Breast epithelium (tissue), 4 donors: Measurements from ENCODE around the gene MAPRE3. TPM values are rescaled to one million over a fixed set of nuclear protein-coding genes. Genes with fewer than 3 reads are reported as not detected.

ENCODE experiments used
- DNase-seq, 2 donors: peaks; one replicate each; pipeline ENCODE4 v3.0.0-alpha.2; 2019; ENCODE audit warnings: low spot score in 2 of 2
- H3K27ac ChIP-seq, 2 donors: fragments of 200-600 bp; sonication (generic) in 1 of 2; one replicate each; pipeline ENCODE4 v1.5.1; 2016 to 2019; ENCODE audit warnings: mild to moderate bottlenecking in 1 of 2
- H3K27me3 ChIP-seq, 2 donors: fragments of 200-600 bp; sonication (generic) in 1 of 2; one replicate each; pipeline versions ENCODE4 v1.5.1 to v1.6.0; 2017 to 2019; ENCODE audit warnings: control low read depth in 1 of 2, mild to moderate bottlenecking in 1 of 2
- H3K36me3 ChIP-seq: fragments of 200-600 bp; one replicate; pipeline ENCODE4 v1.5.1; 2019
- H3K4me1 ChIP-seq, 2 donors: fragments of 200-600 bp; sonication (generic); one replicate each; pipeline ENCODE4 v1.5.1; 2016 to 2019; ENCODE audit warnings: control low read depth in 1 of 2
- H3K4me3 ChIP-seq, 3 donors: fragments of 200-600 bp; sonication (generic); 1 replicate in 2 of 3; 2 replicates in 1 of 3; pipeline ENCODE4 v1.5.1; 2016 to 2019; ENCODE audit warnings: mild to moderate bottlenecking in 3 of 3, moderate library complexity in 2 of 3
- H3K9me3 ChIP-seq, 2 donors: fragments of 200-600 bp; sonication (generic) in 1 of 2; one replicate each; pipeline ENCODE4 v1.5.1; 2016 to 2019; ENCODE audit warnings: control low read depth in 1 of 2
- POLR2A ChIP-seq: fragments of 450-650 bp; IDR thresholded peaks from one replicate; pipeline ENCODE4 v1.6.1; 2016; ENCODE audit warnings: antibody characterized with exemption, mild to moderate bottlenecking, moderate library complexity
- POLR2AphosphoS5 ChIP-seq, 3 donors: sonication (generic); formaldehyde crosslinking; IDR thresholded peaks; one replicate each; pipeline ENCODE4 v1.6.1; 2017; ENCODE audit warnings: antibody characterized with exemption in 3 of 3
- intact Hi-C: fragments of 100-400 bp; cut with DNase I; formaldehyde crosslinking; loops from one replicate; pipeline ENCODE4 v1.15.1; 2023; ENCODE audit warnings: low total_unique reads
- total RNA-seq, 3 donors: library from RNA; depleted of rRNA; stranded (reverse); fragments of >200 nt; gene quantifications; one replicate each; pipeline ENCODE4 v1.1.0, GENCODE V29; 2016
- TF ChIP-seq, protein P1 (sequence below), 3 donors: fragments of 450-650 bp; IDR thresholded peaks; one replicate each; pipeline ENCODE4 v1.5.1; 2016 to 2017; ENCODE audit warnings: antibody characterized with exemption in 3 of 3, mild to moderate bottlenecking in 3 of 3, moderate library complexity in 3 of 3

The MAPRE3 gene
- total RNA-seq, 3 donors from 2014 or later = 10.6 to 21.3 (median 19.9) TPM

DNA sequence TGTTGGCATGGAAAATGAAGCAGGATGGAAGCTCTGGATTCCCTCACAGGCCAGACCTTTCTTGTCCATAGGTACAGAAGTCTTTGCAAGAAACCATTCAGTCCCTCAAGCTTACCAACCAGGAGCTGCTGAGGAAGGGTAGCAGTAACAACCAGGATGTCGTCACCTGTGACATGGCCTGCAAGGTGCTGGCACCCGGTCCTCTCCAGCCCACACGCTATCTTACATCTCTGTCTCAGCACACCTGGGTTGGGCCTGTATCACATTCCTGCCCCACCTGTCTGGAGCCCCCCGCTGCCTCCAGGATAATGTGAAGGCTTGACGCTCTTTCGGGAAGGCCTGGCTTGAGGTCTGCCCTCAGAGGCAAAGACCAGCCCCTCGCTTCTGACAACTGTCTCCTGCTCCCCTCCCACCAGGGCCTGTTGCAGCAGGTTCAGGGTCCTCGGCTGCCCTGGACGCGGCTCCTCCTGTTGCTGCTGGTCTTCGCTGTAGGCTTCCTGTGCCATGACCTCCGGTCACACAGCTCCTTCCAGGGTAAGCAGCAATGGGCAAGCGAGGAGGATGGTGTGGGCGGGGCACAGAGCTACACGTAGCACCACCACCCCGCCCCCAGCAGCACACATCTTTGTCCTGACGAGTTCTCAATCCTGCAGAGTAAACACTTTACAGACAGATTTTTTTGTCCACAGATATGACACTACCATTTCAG lies 68.3 kb downstream of the MAPRE3 start:
- no peak overlapping the region for H3K4me3 ChIP-seq
- TF ChIP-seq, protein P1, sequence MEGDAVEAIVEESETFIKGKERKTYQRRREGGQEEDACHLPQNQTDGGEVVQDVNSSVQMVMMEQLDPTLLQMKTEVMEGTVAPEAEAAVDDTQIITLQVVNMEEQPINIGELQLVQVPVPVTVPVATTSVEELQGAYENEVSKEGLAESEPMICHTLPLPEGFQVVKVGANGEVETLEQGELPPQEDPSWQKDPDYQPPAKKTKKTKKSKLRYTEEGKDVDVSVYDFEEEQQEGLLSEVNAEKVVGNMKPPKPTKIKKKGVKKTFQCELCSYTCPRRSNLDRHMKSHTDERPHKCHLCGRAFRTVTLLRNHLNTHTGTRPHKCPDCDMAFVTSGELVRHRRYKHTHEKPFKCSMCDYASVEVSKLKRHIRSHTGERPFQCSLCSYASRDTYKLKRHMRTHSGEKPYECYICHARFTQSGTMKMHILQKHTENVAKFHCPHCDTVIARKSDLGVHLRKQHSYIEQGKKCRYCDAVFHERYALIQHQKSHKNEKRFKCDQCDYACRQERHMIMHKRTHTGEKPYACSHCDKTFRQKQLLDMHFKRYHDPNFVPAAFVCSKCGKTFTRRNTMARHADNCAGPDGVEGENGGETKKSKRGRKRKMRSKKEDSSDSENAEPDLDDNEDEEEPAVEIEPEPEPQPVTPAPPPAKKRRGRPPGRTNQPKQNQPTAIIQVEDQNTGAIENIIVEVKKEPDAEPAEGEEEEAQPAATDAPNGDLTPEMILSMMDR (IDR thresholded peaks at IDR 0.05) = no peak
- TF ChIP-seq POLR2AphosphoS5 (IDR thresholded peaks at IDR 0.05) (no peak), POLR2A (no peak)
- H3K27me3 ChIP-seq = no peaks in the 10 kb centered on the region
- intact Hi-C loops = no loop called here
- DNase-seq = no peak
- H3K9me3 ChIP-seq = no peaks in the 10 kb centered on the region
- H3K36me3 ChIP-seq = peaks cover 24% of the 10 kb centered on the region
- no peak overlapping the region for H3K27ac ChIP-seq
- peaks cover 0 to 9% of the 10 kb centered on the region in 2 donors for H3K4me1 ChIP-seq

DNA sequence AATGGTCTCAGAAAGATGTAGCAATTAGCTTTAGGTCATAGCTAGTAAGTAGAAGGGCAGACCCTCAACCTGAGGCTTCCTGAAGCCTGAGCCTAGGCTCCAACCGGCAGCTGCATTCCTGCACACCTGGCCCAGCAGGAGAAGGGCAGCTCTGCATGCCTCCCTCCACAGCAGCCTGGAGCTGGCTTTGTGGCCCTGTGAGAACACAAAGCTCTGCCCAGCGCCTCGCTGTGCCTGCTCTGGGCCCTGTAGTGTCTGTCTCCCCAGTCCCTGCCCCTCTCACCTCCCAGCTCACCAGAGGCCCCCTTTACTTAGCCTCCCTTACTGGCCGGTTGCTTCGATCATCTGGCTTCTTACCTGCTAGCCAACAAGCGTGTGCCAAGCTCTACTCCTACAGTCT lies 69.0 kb downstream of the MAPRE3 start:
- Histone ChIP-seq H3K36me3 (peaks cover 24% of the 10 kb centered on the region), H3K27ac (no peak overlapping the region), H3K27me3 (no peaks in the 10 kb centered on the region), H3K4me3 (no peak overlapping the region), H3K4me1 (peaks cover 0 to 2% of the 10 kb centered on the region in 2 donors), H3K9me3 (no peaks in the 10 kb centered on the region)
- intact Hi-C loops = no loop called here
- no peak for DNase-seq
- TF ChIP-seq, protein P1 (IDR thresholded peaks at IDR 0.05) = no peak
- no peak for TF ChIP-seq POLR2A

DNA sequence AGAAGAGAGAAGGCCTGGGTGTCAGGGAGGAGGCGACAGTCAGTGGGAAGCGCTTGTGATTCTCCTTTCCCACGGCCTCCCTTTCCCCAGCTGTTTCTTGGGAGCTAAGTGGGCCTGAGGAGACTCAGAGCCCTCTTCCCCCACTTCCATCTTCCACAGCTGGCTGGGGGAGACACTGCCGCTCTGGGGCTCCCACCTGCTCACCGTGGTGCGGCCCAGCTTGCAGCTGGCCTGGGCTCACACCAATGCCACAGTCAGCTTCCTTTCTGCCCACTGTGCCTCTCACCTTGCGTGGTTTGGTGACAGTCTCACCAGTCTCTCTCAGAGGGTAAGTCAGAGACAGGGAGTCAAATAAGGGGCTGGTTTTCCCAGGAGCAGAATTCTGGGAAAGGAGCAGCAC lies 69.4 kb downstream of the MAPRE3 start:
- Histone ChIP-seq H3K4me1 (no peaks in the 10 kb centered on the region), H3K36me3 (peaks cover 24% of the 10 kb centered on the region), H3K4me3 (no peak overlapping the region)

DNA sequence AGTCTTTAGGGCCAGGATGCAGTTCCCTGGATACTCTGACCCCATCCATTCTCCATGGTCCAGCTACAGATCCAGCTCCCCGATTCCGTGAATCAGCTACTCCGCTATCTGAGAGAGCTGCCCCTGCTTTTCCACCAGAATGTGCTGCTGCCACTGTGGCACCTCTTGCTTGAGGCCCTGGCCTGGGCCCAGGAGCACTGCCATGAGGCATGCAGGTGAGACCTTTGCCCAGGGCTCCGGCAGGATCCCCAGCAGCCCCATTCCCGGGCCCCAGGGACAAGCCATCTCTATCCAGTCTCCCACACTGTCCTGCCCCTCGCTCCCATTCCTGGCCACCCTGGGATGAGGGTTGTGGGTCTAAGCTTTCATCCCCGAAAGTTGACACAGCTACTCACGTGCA lies 69.8 kb downstream of the MAPRE3 start:
- intact Hi-C loops = no loop called here
- Histone ChIP-seq H3K9me3 (no peaks in the 10 kb centered on the region), H3K4me1 (no peaks in the 10 kb centered on the region), H3K27me3 (no peaks in the 10 kb centered on the region), H3K27ac (no peak overlapping the region), H3K4me3 (no peak overlapping the region), H3K36me3 (peaks cover 24% of the 10 kb centered on the region)
- no peak for TF ChIP-seq POLR2AphosphoS5 (IDR thresholded peaks at IDR 0.05)
- no peak for TF ChIP-seq POLR2A
- TF ChIP-seq, protein P1 (IDR thresholded peaks at IDR 0.05) = no peak
- no peak for DNase-seq

More for the DNA sequence above, 69.4 kb downstream of the MAPRE3 start:
- DNase-seq = no peak
- Histone ChIP-seq H3K27me3 (no peaks in the 10 kb centered on the region), H3K9me3 (no peaks in the 10 kb centered on the region), H3K27ac (no peak overlapping the region)
- intact Hi-C loops = no loop called here
- TF ChIP-seq POLR2AphosphoS5 (IDR thresholded peaks at IDR 0.05) = no peak
- TF ChIP-seq, protein P1 (IDR thresholded peaks at IDR 0.05) = no peak
- TF ChIP-seq POLR2A = no peak

DNA sequence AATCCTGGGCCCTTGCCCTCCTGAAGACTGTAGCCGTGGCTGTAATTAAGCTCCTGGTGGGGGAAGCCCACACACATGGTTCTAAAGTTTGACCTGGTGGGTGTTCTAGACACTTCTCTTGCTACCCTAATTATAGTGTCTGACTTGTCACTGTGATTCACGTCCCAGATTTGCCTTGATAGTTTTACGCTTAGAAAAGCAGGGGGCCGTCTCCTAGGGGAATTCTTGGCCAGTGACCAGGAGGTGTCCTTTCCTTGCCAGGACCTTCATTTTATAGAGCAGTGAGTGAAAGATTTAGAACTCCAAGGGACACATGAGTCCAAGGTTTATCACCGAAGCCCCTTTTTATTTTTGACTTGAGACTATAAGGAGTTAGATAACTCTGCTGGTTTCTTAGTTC lies 71.3 kb downstream of the MAPRE3 start:
- no peak overlapping the region for H3K27ac ChIP-seq
- intact Hi-C loops = no loop called here
- no peak overlapping the region for H3K4me3 ChIP-seq
- peaks cover 21% of the 10 kb centered on the region for H3K36me3 ChIP-seq
- no peak for DNase-seq
- H3K9me3 ChIP-seq = no peaks in the 10 kb centered on the region
- TF ChIP-seq, protein P1 (IDR thresholded peaks at IDR 0.05) = no peak
- no peak for TF ChIP-seq POLR2A
- TF ChIP-seq POLR2AphosphoS5 (IDR thresholded peaks at IDR 0.05) = no peak
- H3K4me1 ChIP-seq = no peaks in the 10 kb centered on the region
- H3K27me3 ChIP-seq = no peaks in the 10 kb centered on the region
